Dermis microvascular lymphatic vessel endothelial cell (primary cell): ENCODE measurements around the gene LASP1. TPM values are rescaled to one million over a fixed set of nuclear protein-coding genes. Genes with fewer than 3 reads are reported as not detected.
"Not testable (repeated sequence)": the region's sequence is repeated elsewhere in the genome, so short reads cannot be mapped to it uniquely, and the experiment has no call there.

Experiments used
- DNase-seq, 2 donors: peaks; one replicate each; pipeline versions ENCODE4 v3.0.0 to v3.0.0-alpha.2; 2010; ENCODE audit warnings: low read depth in 2 of 2
- total RNA-seq: library from RNA; depleted of rRNA; stranded (reverse); fragments of >200 nt; gene quantifications from 2 replicates; pipeline ENCODE4 v1.2.1, GENCODE V29; 2014

Gene LASP1
- total RNA-seq, 1 donor from 2014 or later: 57.1 TPM

GRCh38 chr17:38925263-38925995 lies 55.6 kb downstream of the LASP1 start, which contains the start of gene LASP1NB:
LASP1NB (plus strand) TSS chr17:38925614.
- no peak for DNase-seq

- DNase-seq: no peak
These were observed 56.6 kb downstream of the LASP1 start for GRCh38 chr17:38926293-38927070.

GRCh38 chr17:38930782-38931181 lies 60.9 kb downstream of the LASP1 start:
- not testable (repeated sequence) for DNase-seq

- not testable (repeated sequence) for DNase-seq
These were observed 64.1 kb downstream of the LASP1 start for GRCh38 chr17:38933962-38934361.

GRCh38 chr17:38939987-38940386 lies 70.1 kb downstream of the LASP1 start:
- DNase-seq: no peak

- no peak for DNase-seq
These were observed 70.5 kb downstream of the LASP1 start for GRCh38 chr17:38940404-38940803.

GRCh38 chr17:38942696-38943334 lies 73.0 kb downstream of the LASP1 start:
- DNase-seq: no peak

GRCh38 chr17:38943607-38944006 lies 73.7 kb downstream of the LASP1 start:
- peak in 1 of 2 donors; percentile 12 for DNase-seq

GRCh38 chr17:38947189-38947588 lies 77.3 kb downstream of the LASP1 start:
- no peak for DNase-seq

- DNase-seq: not testable (repeated sequence)
These were observed 83.9 kb downstream of the LASP1 start for GRCh38 chr17:38953800-38954199.

- DNase-seq: peak in 1 of 2 donors; percentile 29
These were observed 88.5 kb downstream of the LASP1 start for GRCh38 chr17:38958326-38958725.

DNA sequence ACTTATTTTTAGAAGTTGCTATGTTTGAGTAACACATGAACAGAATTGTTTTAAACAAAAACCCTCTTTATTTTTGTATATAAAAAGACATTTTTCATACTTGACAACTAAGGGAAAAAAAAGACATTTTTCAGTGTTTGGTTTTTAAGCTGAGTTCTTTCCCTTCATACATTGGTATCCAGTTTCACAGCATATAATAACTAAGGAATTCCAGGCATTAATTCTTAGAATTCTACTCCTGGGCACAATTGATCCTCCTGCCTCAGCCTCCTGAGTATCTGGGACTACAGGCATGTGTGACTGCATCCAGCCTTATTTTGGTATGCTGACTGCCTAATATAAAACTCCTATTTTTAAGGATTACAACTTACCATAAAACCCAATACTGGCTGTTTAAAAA lies 88.9 kb downstream of the LASP1 start:
- DNase-seq: no peak

DNA sequence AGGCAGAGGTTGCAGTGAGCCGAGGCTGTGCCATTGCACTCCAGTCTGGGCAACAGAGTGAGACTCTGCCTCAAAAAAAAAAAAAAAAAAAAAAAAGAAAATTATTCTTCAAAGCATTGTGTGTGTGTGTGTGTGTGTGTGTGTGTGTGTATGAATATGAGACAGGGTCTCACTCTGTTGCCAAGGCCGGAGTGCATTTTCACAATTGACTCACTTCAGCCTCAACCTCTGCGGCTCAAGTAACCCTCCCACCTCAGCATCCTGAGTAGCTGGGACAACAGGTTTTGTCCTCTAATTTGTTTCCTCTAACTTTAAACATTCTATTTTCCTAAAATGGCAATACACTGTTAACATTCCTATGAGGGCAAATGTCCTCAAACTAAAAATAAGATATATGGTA lies 89.7 kb downstream of the LASP1 start:
- DNase-seq: no peak

GRCh38 chr17:38960402-38960801 lies 90.5 kb downstream of the LASP1 start:
- no peak for DNase-seq

DNA sequence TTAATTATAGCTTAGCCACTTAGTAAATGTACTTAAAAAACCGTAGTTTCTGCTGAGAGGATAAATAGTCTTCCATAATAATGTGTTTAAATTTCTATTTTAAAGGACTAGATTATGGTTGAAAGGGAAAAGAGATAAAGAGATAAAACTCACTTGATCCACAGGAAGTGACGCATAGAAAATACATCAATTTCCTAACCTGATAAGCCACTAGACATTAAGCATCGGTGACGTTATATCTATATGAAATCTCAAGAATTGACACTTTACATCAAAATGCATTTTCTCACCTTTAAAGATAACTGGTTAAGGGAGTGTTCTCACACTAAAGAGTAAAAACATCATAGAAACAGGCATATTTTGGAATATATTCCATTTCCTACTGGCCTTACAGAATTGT lies 91.6 kb downstream of the LASP1 start:
- DNase-seq: peak in 1 of 2 donors; percentile 3

DNA sequence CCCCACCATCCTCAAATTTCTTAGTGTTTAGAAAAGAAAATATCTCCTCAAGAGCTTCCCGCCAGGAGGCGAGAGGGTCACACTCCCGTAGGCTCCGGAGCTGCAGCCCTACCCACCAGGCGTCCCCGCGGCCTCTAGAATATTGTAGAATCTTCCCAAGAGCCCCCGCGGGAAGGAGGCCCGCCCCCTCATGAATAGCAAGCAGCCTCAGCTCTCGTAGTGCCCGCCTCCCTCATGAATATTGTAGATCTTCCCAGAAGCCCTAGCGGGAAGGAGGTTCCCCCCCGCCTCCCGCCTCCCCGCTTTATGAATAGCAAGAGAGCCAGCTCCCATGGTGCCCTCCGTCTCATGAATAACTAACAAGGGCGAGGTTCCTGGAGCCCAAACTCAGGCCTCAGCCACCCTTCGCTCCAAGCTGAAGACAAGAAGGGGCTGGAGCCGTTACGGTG lies 97.5 kb downstream of the LASP1 start, which contains the start of gene FBXO47:
TSS of gene FBXO47 (minus strand) at position 114 of the 449 bp plus-strand sequence. CDS start 4,378 bp downstream, outside the sequence.
- DNase-seq: peak; percentile 65 to 85

GRCh38 chr17:38969281-38969680 lies 99.4 kb downstream of the LASP1 start:
- no peak for DNase-seq

DNA sequence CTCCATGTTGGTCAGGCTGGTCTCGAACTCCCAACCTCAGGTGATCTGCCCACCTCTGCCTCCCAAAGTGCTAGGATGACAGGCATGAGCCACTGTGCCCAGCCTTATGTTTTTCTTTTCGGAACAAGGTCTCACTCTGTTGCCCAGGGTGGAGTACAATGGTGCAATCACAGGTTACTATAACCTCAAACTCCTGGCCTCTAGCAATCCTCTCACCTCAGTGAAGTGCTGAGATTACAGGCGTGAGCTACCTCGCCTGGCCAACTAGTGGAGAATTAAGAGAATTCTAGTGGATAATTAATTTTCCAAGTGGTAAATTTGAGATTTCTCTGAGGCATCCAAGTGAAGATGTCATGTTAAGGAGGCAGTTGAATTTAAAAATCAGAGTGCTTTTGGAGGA lies 100.3 kb downstream of the LASP1 start:
- no peak for DNase-seq

DNA sequence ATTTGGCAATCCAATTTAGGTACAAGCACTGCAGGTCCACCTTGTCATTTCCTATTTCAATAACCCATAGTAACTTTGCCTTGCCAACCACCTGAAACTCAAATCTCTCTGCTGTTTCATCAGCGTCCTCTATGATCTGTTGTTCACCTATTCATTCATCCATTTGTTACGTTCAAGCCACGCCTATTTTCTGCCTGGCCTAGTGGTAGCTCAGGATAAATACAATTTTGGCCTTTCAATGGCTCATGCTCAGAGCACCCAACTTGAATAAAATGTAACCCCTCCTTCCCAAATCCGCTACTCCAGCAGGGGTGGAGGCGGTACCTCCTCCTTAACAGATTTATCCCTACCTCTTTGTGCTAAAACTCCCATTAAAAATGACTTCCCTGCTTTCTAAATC lies 100.9 kb downstream of the LASP1 start:
- no peak for DNase-seq
